K562 (cell line): ENCODE data around the gene RBMY1D. TPM values are rescaled to one million over a fixed set of nuclear protein-coding genes. Genes with fewer than 3 reads are reported as not detected.

ENCODE experiments used
- ATAC-seq: fragments of 200-7000 bp; cut with Tn5 transposase; 3 replicates; pipeline ENCODE4 v1.9.1; 2020; ENCODE audit warnings: moderate library complexity
- BruUV-seq: library from RNA; stranded (reverse); fragments of 400-500 nt; replicated peaks from 2 replicates; lab custom pipeline; 2021; lab: Mats Ljungman, UMichigan
- CTCF ChIA-PET: fragments of 300-600 bp; formaldehyde crosslinking; extraction: SDS; loops from one replicate; lab custom pipeline; 2021; ENCODE audit warnings: low intra/inter-chr PET ratio; lab: Yijun Ruan, JAX
- POLR2A ChIA-PET: fragments of 300-600, 350-650 bp; sonication (Branson Sonifier 250); formaldehyde crosslinking; extraction: SDS; loops from one replicate; lab custom pipeline; 2021; ENCODE audit warnings: antibody characterized with exemption, inconsistent platforms; lab: Yijun Ruan, JAX
- DNase-seq, 4 experiments: peaks; one replicate each; pipeline versions ENCODE4 v3.0.0 to v3.0.0-alpha.2; 2011 to 2018; ENCODE audit warnings: low spot score in 3 of 4, mixed read lengths in 3 of 4; ENCODE audit errors: extremely low read depth in 1 of 4
- FAIRE-seq: peaks from 2 replicates; lab custom pipeline; 2011; peaks lifted over from hg19 to GRCh38; lab: Jason Lieb, UNC
- H2AFZ ChIP-seq: 2 replicates; pipeline ENCODE4 v1.6.0; 2011; ENCODE audit warnings: low read depth, low read length, control low read depth, inconsistent platforms
- H3K27ac ChIP-seq: fragments of 200-600 bp; 3 replicates; pipeline ENCODE4 v1.8.0; 2011; ENCODE audit warnings: low read depth, mild to moderate bottlenecking, control low read depth, inconsistent platforms, low read length, moderate library complexity, mixed read lengths; ENCODE audit errors: extremely low read depth
- H3K27me3 ChIP-seq, 2 experiments: fragments of 300-600 bp in 1 of 2; 2 replicates in 1 of 2; 3 replicates in 1 of 2; pipeline versions ENCODE4 v1.6.0 to v1.8.0; 2011; ENCODE audit warnings: inconsistent platforms in 2 of 2, low read length in 2 of 2, mild to moderate bottlenecking in 1 of 2, mixed read lengths in 1 of 2, moderate library complexity in 1 of 2; ENCODE audit not compliant: control insufficient read depth in 2 of 2, insufficient read depth in 2 of 2
- H3K36me3 ChIP-seq: fragments of 300-600 bp; 3 replicates; pipeline ENCODE4 v1.8.0; 2011; ENCODE audit warnings: mild to moderate bottlenecking, low read length, inconsistent platforms; ENCODE audit not compliant: control insufficient read depth, insufficient read depth
- H3K4me1 ChIP-seq, 2 experiments: fragments of 200-600 bp in 1 of 2; replicated peaks in 1 of 2; 2 replicates in 1 of 2; 3 replicates in 1 of 2; pipeline versions ENCODE4 v1.5.1 to v1.8.0; 2011; ENCODE audit warnings: inconsistent platforms in 2 of 2, low read length in 2 of 2, mild to moderate bottlenecking in 1 of 2, mixed read lengths in 1 of 2, moderate library complexity in 1 of 2; ENCODE audit not compliant: control insufficient read depth in 2 of 2, insufficient read depth in 2 of 2
- H3K4me2 ChIP-seq: 2 replicates; pipeline ENCODE4 v1.6.1; 2011; ENCODE audit warnings: low read length, control low read depth, inconsistent platforms, mixed read lengths; ENCODE audit not compliant: insufficient read depth
- H3K4me3 ChIP-seq: fragments of 200-600 bp; sonication (generic), shearing (Covaris generic); 2 replicates; pipeline ENCODE4 v1.5.1; 2016; ENCODE audit warnings: control low read depth, inconsistent platforms
- H3K79me2 ChIP-seq: fragments of 200-600 bp; 3 replicates; pipeline ENCODE4 v1.8.0; 2011; ENCODE audit warnings: low read length, inconsistent platforms; ENCODE audit not compliant: control insufficient read depth, insufficient read depth
- H3K9ac ChIP-seq, 2 experiments: 2 replicates each; pipeline versions ENCODE4 v1.6.0 to v1.6.1; 2011; ENCODE audit warnings: low read depth in 2 of 2, low read length in 2 of 2, control low read depth in 1 of 2, inconsistent platforms in 1 of 2, mild to moderate bottlenecking in 1 of 2, mixed read lengths in 1 of 2; ENCODE audit not compliant: insufficient read depth in 1 of 2
- H3K9me1 ChIP-seq: one replicate; pipeline ENCODE4 v1.6.0; 2011; ENCODE audit warnings: inconsistent platforms, mild to moderate bottlenecking, low read length, moderate library complexity; ENCODE audit not compliant: control insufficient read depth, insufficient read depth
- H3K9me3 ChIP-seq: replicated peaks from 2 replicates; pipeline ENCODE4 v1.5.1; 2011; ENCODE audit warnings: low read depth, low read length, inconsistent platforms; ENCODE audit not compliant: control insufficient read depth, insufficient read depth
- H4K20me1 ChIP-seq: replicated peaks from 2 replicates; pipeline ENCODE4 v1.6.1; 2011; ENCODE audit warnings: low read length, inconsistent platforms, mixed read lengths; ENCODE audit not compliant: control insufficient read depth, insufficient read depth
- ARID2 ChIP-seq: fragments of 450-650 bp; IDR thresholded peaks from 2 replicates; pipeline ENCODE4 v1.6.1; 2017; ENCODE audit warnings: antibody characterized with exemption, mild to moderate bottlenecking
- CEBPZ ChIP-seq: fragments of 150-350 bp; IDR thresholded peaks from 2 replicates; pipeline ENCODE4 v1.6.1; 2014; ENCODE audit warnings: low read depth, mild to moderate bottlenecking, low read length, borderline replicate concordance
- FOXA3 ChIP-seq, 2 experiments: fragments of 450-650 bp in 1 of 2; sonication (generic) in 1 of 2; formaldehyde crosslinking; IDR thresholded peaks in 1 of 2; conservative IDR thresholded peaks in 1 of 2; 2 replicates each; pipeline versions ENCODE4 v1.4.0 to v1.8.0; 2020 to 2022; ENCODE audit warnings: mild to moderate bottlenecking in 2 of 2, missing genetic modification reagents in 1 of 2
- HDAC1 ChIP-seq, 2 experiments: fragments of 450-650 bp; IDR thresholded peaks; 2 replicates each; pipeline ENCODE4 v1.6.1; 2016 to 2017; ENCODE audit warnings: inconsistent platforms in 1 of 2, mild to moderate bottlenecking in 1 of 2, moderate library complexity in 1 of 2
- HDAC6 ChIP-seq: IDR thresholded peaks from 2 replicates; pipeline ENCODE4 v1.6.1; 2012; ENCODE audit warnings: low read depth, mild to moderate bottlenecking, control low read depth, inconsistent platforms, low read length, moderate library complexity
- MTF1 ChIP-seq: fragments of 250-450 bp; sonication (Bioruptor Pico); IDR thresholded peaks from 2 replicates; pipeline ENCODE4 v1.9.0; 2021; ENCODE audit warnings: moderate library complexity, mild to moderate bottlenecking, inconsistent platforms, borderline replicate concordance
- MYNN ChIP-seq, 2 experiments: sonication (generic); formaldehyde crosslinking in 1 of 2; IDR thresholded peaks; 2 replicates each; pipeline versions ENCODE4 v1.5.0 to v1.6.1; 2016 to 2020; ENCODE audit warnings: antibody characterized with exemption in 1 of 2, missing genetic modification reagents in 1 of 2
- RFX1 ChIP-seq: fragments of 450-650 bp; IDR thresholded peaks from 2 replicates; pipeline ENCODE4 v1.6.1; 2016; ENCODE audit warnings: mild to moderate bottlenecking, moderate library complexity
- RUNX1 ChIP-seq: sonication (generic); IDR thresholded peaks from 2 replicates; pipeline ENCODE4 v1.6.1; 2016; ENCODE audit warnings: antibody characterized with exemption, low read depth
- TBL1XR1 ChIP-seq, 2 experiments: IDR thresholded peaks; 2 replicates each; pipeline ENCODE4 v1.6.1; 2012; ENCODE audit warnings: improper control_type of control experiment in 2 of 2, low read length in 2 of 2, mild to moderate bottlenecking in 1 of 2
- TCF7L2 ChIP-seq: fragments of 150-350 bp; IDR thresholded peaks from 2 replicates; pipeline ENCODE4 v1.6.1; 2016; ENCODE audit warnings: low read depth, mild to moderate bottlenecking, low read length, moderate library complexity
- ZBTB49 ChIP-seq: sonication (generic); formaldehyde crosslinking; IDR thresholded peaks from 2 replicates; pipeline ENCODE4 v1.8.0; 2022; ENCODE audit warnings: missing genetic modification reagents, mild to moderate bottlenecking, borderline replicate concordance
- ZC3H11A ChIP-seq: IDR thresholded peaks from 2 replicates; pipeline ENCODE4 v1.6.1; 2012; ENCODE audit warnings: low read depth, low read length, improper control_type of control experiment
- ZNF354B ChIP-seq: fragments of 250-450 bp; sonication (Bioruptor Pico); IDR thresholded peaks from 2 replicates; pipeline ENCODE4 v1.4.0; 2020
- WGBS: fragments of 100-300 bp; shearing (Covaris generic); methylation state at CpG from one replicate; pipeline ENCODE4 v1.1.6; 2016; ENCODE audit warnings: low coverage, mixed read lengths; ENCODE audit not compliant: insufficient coverage; ENCODE audit errors: missing lambda C conversion rate; 5-methylcytosine and 5-hydroxymethylcytosine counted together
- in situ Hi-C: fragments of 300-500 bp; cut with MboI; formaldehyde crosslinking; loops from 4 replicates; pipeline ENCODE4 v1.15.0; 2018; ENCODE audit warnings: inconsistent platforms, mixed read lengths
- intact Hi-C: fragments of 100-400 bp; cut with micrococcal nuclease; formaldehyde crosslinking; loops from 2 replicates; pipeline ENCODE4 v1.14.2; 2022
- polyA plus RNA-seq, 8 experiments: library from polyadenylated mRNA; depleted of rRNA in 4 of 8; stranded (reverse) in 5 of 8; unstranded in 3 of 8; fragments of >200 nt; fragmentation: Nextera tagmentation in 2 of 8; fragmentation: Illumina TruSeq in 1 of 8; extraction: Ambion mirVana in 2 of 8; extraction: Trizol in 1 of 8; gene quantifications; 2 replicates each; pipeline versions ENCODE4 v1.2.1 to v1.2.3, GENCODE V29; 2011 to 2014; ENCODE audit warnings: inconsistent platforms in 1 of 8, missing spikeins in 1 of 8
- total RNA-seq, 7 experiments: library from RNA; depleted of rRNA in 6 of 7; stranded (reverse); fragments of >200 nt in 6 of 7; fragmentation: Illumina TruSeq in 2 of 7; extraction: Trizol in 2 of 7; gene quantifications; 2 replicates each; pipeline versions ENCODE4 v1.2.1 to v1.2.3, GENCODE V29; 2011 to 2021; ENCODE audit warnings: low replicate concordance in 1 of 7

RBMY1D gene
- total and polyA plus RNA-seq, 9 of the 15 experiments (the other 6 are each of a cell fraction or from before 2014, with no cell fraction given) = not detected

- no peaks in the 10 kb centered on the region for H4K20me1 ChIP-seq
- no peak overlapping the region for H3K9ac ChIP-seq
- H3K9me1 ChIP-seq = no peaks in the 10 kb centered on the region
- intact Hi-C loops (no loop called here), in situ Hi-C loops (no loop called here)
- no peaks in the 10 kb centered on the region for H3K36me3 ChIP-seq
- H3K79me2 ChIP-seq = no peaks in the 10 kb centered on the region
- DNase-seq (no peak), ATAC-seq (no peak), FAIRE-seq (no peak)
- no peak overlapping the region for H2AFZ ChIP-seq
- no peaks in the 10 kb centered on the region for H3K9me3 ChIP-seq
- no peak overlapping the region for H3K27ac ChIP-seq
- no peak overlapping the region for H3K4me3 ChIP-seq
- no CpG with 5 or more reads among the region's 3 CpGs for WGBS
- H3K27me3 ChIP-seq = no peaks in the 10 kb centered on the region
- POLR2A ChIA-PET = no interaction called here
- no peak overlapping the region for H3K4me2 ChIP-seq
- CTCF ChIA-PET = no interaction called here
- BruUV-seq = no TSS peak
- no peaks in the 10 kb centered on the region for H3K4me1 ChIP-seq
- TF ChIP-seq CEBPZ = no peak
- no peak for TF ChIP-seq ZC3H11A
- no peak for TF ChIP-seq TBL1XR1 (IDR thresholded peaks at IDR 0.05; ENCODE audit: low read length in 2 of 2)
- no peak for TF ChIP-seq TCF7L2
- no peak for TF ChIP-seq HDAC1 (IDR thresholded peaks at IDR 0.05)
- TF ChIP-seq ZBTB49 (CRISPR knock-in tag) = no peak
- no peak for TF ChIP-seq MTF1
- TF ChIP-seq ARID2 = no peak
- no peak for TF ChIP-seq RFX1
- TF ChIP-seq HDAC6 = no peak
- TF ChIP-seq FOXA3 (CRISPR knock-in tag; conservative IDR thresholded peaks at IDR 0.05 in 1 of 2, IDR thresholded peaks at IDR 0.05 in 1 of 2) = no peak
- TF ChIP-seq MYNN (IDR thresholded peaks at IDR 0.05) = no peak
- no peak for TF ChIP-seq MYNN (CRISPR knock-in tag; IDR thresholded peaks at IDR 0.05)
- TF ChIP-seq ZNF354B = no peak
- no peak for TF ChIP-seq RUNX1
Observed at GRCh38 chrY:21845481-21845880, 48.8 kb downstream of the RBMY1D start.
